Measurements from ENCODE around the gene PIGK. TPM values are rescaled to one million over a fixed set of nuclear protein-coding genes. Genes with fewer than 3 reads are reported as not detected.

PIGK gene
- total RNA-seq, 4 donors from 2014 or later, result 7.8 to 15.9 (median 12.8) TPM

- WGBS, 2 donors, result 44 to 67% methylated on average over 3 of the region's 3 CpGs
- Histone ChIP-seq H3K27ac (no peak overlapping the region), H3K27me3 (no peaks in the 10 kb centered on the region), H3K36me3 (no peaks in the 10 kb centered on the region), H3K4me1 (peaks cover 0 to 4% (median 0%) of the 10 kb centered on the region in 3 donors), H3K4me3 (no peak overlapping the region), H3K9me3 (no peaks in the 10 kb centered on the region)
- no peak for DNase-seq
- no peak for TF ChIP-seq CTCF (IDR thresholded peaks at IDR 0.05)
- TF ChIP-seq POLR2A (IDR thresholded peaks at IDR 0.05), result no peak
- intact Hi-C loops (cut with DNase I), result no loop called here
These were observed 178.4 kb downstream of the PIGK start for GRCh38 chr1:77040826-77041225.

- intact Hi-C loops (cut with DNase I), result no loop called here
These were observed 179.5 kb downstream of the PIGK start for GRCh38 chr1:77039739-77040138.

GRCh38 chr1:77039111-77039510 lies 180.1 kb downstream of the PIGK start:
- Histone ChIP-seq H3K27ac (peak overlapping the region in 2 of 4 donors; percentile 21 to 52), H3K9me3 (no peaks in the 10 kb centered on the region), H3K4me1 (peaks cover 0 to 4% (median 0%) of the 10 kb centered on the region in 3 donors), H3K4me3 (no peak overlapping the region), H3K27me3 (no peaks in the 10 kb centered on the region), H3K36me3 (no peaks in the 10 kb centered on the region)
- TF ChIP-seq CTCF (IDR thresholded peaks at IDR 0.05), result no peak
- no peak for TF ChIP-seq POLR2A (IDR thresholded peaks at IDR 0.05)
- intact Hi-C loops (cut with DNase I), result no loop called here
- 60 to 67% methylated on average over 1 of the region's 1 CpG for WGBS, 2 donors
- DNase-seq, result no peak

More at GRCh38 chr1:77039739-77040138, 179.5 kb downstream of the PIGK start:
- no peak for DNase-seq
- 66 to 67% methylated on average over 8 of the region's 8 CpGs for WGBS, 2 donors
- Histone ChIP-seq H3K27me3 (no peaks in the 10 kb centered on the region), H3K36me3 (no peaks in the 10 kb centered on the region), H3K4me1 (peaks cover 0 to 4% (median 0%) of the 10 kb centered on the region in 3 donors), H3K9me3 (no peaks in the 10 kb centered on the region), H3K27ac (no peak overlapping the region), H3K4me3 (no peak overlapping the region)
- TF ChIP-seq CTCF (IDR thresholded peaks at IDR 0.05), result no peak
- TF ChIP-seq POLR2A (IDR thresholded peaks at IDR 0.05), result no peak

Small RNA genes within 50 kb of the gene (small RNA-seq; reads per million reads assigned to genes)
- gene MIR7156, result 0 to 0.15 (median 0) reads per million in 4 donors

Other genes starting within 250 kb of the PIGK start
- not detected for gene AK5, start 62.6 kb upstream of the PIGK start, total RNA-seq